ENCODE results near the gene COTL1. TPM values are rescaled to one million over a fixed set of nuclear protein-coding genes. Genes with fewer than 3 reads are reported as not detected.

Gene COTL1
- total and polyA plus RNA-seq, 9 of the 15 experiments (the other 6 are each of a cell fraction or from before 2014, with no cell fraction given) = 27.7 to 185 (median 72.5) TPM

GRCh38 chr16:84654998-84655397 is 37.1 kb upstream of the COTL1 start (continued):
- no peak for TF ChIP-seq POLR2G (IDR thresholded peaks at IDR 0.05; ENCODE audit: low read depth, low read length)
- TF ChIP-seq SREBF2 (CRISPR knock-in tag; IDR thresholded peaks at IDR 0.05) = no peak
- no peak for TF ChIP-seq KAT2B (IDR thresholded peaks at IDR 0.05; ENCODE audit: low read depth, low read length)
- TF ChIP-seq ZBTB1 (CRISPR knock-in tag; IDR thresholded peaks at IDR 0.05; ENCODE audit: borderline replicate concordance, low read depth) = no peak
- TF ChIP-seq GABPA (tag; conservative IDR thresholded peaks at IDR 0.05; ENCODE audit: low read depth) = no peak
- TF ChIP-seq FOXP1 (CRISPR knock-in tag; IDR thresholded peaks at IDR 0.05) = no peak
- TF ChIP-seq CHAMP1 (IDR thresholded peaks at IDR 0.05) = no peak

DNA sequence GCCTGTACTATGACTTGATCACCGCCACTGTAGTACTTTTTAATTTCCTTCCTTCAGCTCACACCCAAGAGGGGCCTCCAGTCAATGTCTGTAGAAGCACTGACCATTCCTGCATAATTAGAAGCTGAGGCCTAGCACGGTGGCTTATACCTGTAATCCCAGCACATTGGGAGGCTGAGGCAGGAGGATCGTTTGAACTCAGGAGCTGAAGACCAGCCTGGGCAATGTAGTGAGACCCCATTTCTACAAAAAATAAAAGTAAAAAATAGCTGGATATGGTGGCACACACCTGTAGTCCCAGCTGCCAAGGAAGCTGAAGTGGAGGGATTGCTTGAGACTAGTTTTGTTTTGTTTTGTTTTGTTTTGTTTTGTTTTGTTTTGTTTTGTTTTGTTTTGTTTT is 36.4 kb upstream of the COTL1 start:
- Histone ChIP-seq H4K20me1 (replicated peaks; ENCODE audit: control insufficient read depth, insufficient read depth, low read length) (peaks cover 4% of the 10 kb centered on the region; the same call in 1 of the 2 replicates), H3K9me3 (replicated peaks; ENCODE audit: control insufficient read depth, insufficient read depth, low read depth, low read length) (no peaks in the 10 kb centered on the region), H3K27ac (ENCODE audit: extremely low read depth, low read depth, low read length) (no peak overlapping the region), H3K4me1 (replicated peaks in 1 of 2; ENCODE audit: control insufficient read depth in 2 of 2, insufficient read depth in 2 of 2, low read length in 2 of 2) (peaks cover 3 to 4% of the 10 kb centered on the region in 2 experiments; a peak in 4 of 5 replicates), H3K27me3 (ENCODE audit: control insufficient read depth in 2 of 2, insufficient read depth in 2 of 2, low read length in 2 of 2) (no peaks in the 10 kb centered on the region), H3K9ac (ENCODE audit: insufficient read depth in 1 of 2, low read depth in 2 of 2, low read length in 2 of 2) (no peak overlapping the region; a peak in 1 of 4 replicates), H2AFZ (ENCODE audit: low read depth, low read length) (no peak overlapping the region), H3K36me3 (ENCODE audit: control insufficient read depth, insufficient read depth, low read length) (peaks cover 68% of the 10 kb centered on the region), H3K9me1 (ENCODE audit: control insufficient read depth, insufficient read depth, low read length) (no peaks in the 10 kb centered on the region), H3K4me3 (no peak overlapping the region), H3K4me2 (ENCODE audit: insufficient read depth, low read length) (no peak overlapping the region), H3K79me2 (ENCODE audit: control insufficient read depth, insufficient read depth, low read length) (peaks cover 8% of the 10 kb centered on the region)
- ChIA-PET POLR2A (interaction anchor here (0.6 to 1.7 kb wide), 5 partner anchors 9 to 133 kb away, joined by 3 to 4 read pairs (median 3); no protein-coding TSS in a partner anchor), CTCF (ENCODE audit: low intra/inter-chr PET ratio) (no interaction called here)
- no TSS peak for BruUV-seq (replicated peaks)
- ATAC-seq = no peak
- no peak for FAIRE-seq
- in situ Hi-C loops (cut with MboI) (no loop called here), intact Hi-C loops (cut with micrococcal nuclease) (no loop called here)
- no peak for DNase-seq (ENCODE audit: extremely low read depth in 1 of 4, low spot score in 3 of 4)
- 75% methylated on average over 3 of the region's 3 CpGs for WGBS (ENCODE audit: insufficient coverage, low coverage, missing lambda C conversion rate)
- TF ChIP-seq ZNF121 (CRISPR knock-in tag; conservative IDR thresholded peaks at IDR 0.05) = peak; percentile 76
- TF ChIP-seq, protein P1, sequence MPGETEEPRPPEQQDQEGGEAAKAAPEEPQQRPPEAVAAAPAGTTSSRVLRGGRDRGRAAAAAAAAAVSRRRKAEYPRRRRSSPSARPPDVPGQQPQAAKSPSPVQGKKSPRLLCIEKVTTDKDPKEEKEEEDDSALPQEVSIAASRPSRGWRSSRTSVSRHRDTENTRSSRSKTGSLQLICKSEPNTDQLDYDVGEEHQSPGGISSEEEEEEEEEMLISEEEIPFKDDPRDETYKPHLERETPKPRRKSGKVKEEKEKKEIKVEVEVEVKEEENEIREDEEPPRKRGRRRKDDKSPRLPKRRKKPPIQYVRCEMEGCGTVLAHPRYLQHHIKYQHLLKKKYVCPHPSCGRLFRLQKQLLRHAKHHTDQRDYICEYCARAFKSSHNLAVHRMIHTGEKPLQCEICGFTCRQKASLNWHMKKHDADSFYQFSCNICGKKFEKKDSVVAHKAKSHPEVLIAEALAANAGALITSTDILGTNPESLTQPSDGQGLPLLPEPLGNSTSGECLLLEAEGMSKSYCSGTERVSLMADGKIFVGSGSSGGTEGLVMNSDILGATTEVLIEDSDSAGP (CRISPR knock-in tag; IDR thresholded peaks at IDR 0.05) = no peak
- no peak for TF ChIP-seq ZC3H8 (IDR thresholded peaks at IDR 0.05)

All from K562 (cell line).